ENCODE measurements around the gene EFNA2.

Gene EFNA2

GRCh38 chr19:1266916-1267476, 18.7 kb upstream of the EFNA2 start:
- Histone ChIP-seq H3K9ac (peak overlapping the region; percentile 50 to 100 (median 74)), H3K27me3 (no peaks in the 10 kb centered on the region; a peak in 3 of 22 replicates), H3K36me3 (peaks cover 15 to 21% (median 18%) of the 10 kb centered on the region in 11 experiments), H3K4me1 (peaks cover 79 to 92% (median 89%) of the 10 kb centered on the region in 10 experiments), H4K20me1 (peaks cover 26 to 87% (median 54%) of the 10 kb centered on the region in 11 experiments), H3K4me2 (peak overlapping the region; percentile 93 to 100 (median 98)), H3K4me3 (peak overlapping the region; percentile 51 to 75 (median 62)), H3K27ac (peak overlapping the region in 10 of 11 experiments; percentile 22 to 74 (median 60); a peak in 19 of 22 replicates), H3K9me3 (replicated peaks in 1 of 11) (no peaks in the 10 kb centered on the region)
- TF ChIP-seq Cebpa-rat (IDR thresholded peaks at IDR 0.05): no peak

- H3K27ac ChIP-seq: peak overlapping the region in 5 of 11 experiments; percentile 3 to 58 (median 18); a peak in 2 of 22 replicates
- H3K9ac ChIP-seq: peak overlapping the region in 9 of 11 experiments; percentile 59 to 100 (median 99); a peak in 17 of 22 replicates
- peaks cover 21 to 28% (median 24%) of the 10 kb centered on the region in 11 experiments for H3K36me3 ChIP-seq
- TF ChIP-seq Cebpa-rat (IDR thresholded peaks at IDR 0.05): peak in 2 of 11 experiments; percentile 48 to 53; a peak in 3 of 22 replicates
- H3K4me1 ChIP-seq: peaks cover 79 to 91% (median 89%) of the 10 kb centered on the region in 10 experiments
- peak overlapping the region in 9 of 10 experiments; percentile 51 to 75 (median 63); a peak in 14 of 20 replicates for H3K4me3 ChIP-seq
- H3K4me2 ChIP-seq: peak overlapping the region; percentile 93 to 100 (median 98)
- H3K9me3 ChIP-seq (replicated peaks in 1 of 11): no peaks in the 10 kb centered on the region
- no peaks in the 10 kb centered on the region; a peak in 3 of 22 replicates for H3K27me3 ChIP-seq
- H4K20me1 ChIP-seq: peaks cover 32 to 91% (median 61%) of the 10 kb centered on the region in 11 experiments
Measured at GRCh38 chr19:1267477-1268225, 18.0 kb upstream of the EFNA2 start.

- peak overlapping the region in 8 of 11 experiments; percentile 3 to 100 (median 99); a peak in 9 of 22 replicates for H3K27ac ChIP-seq
- no peak for TF ChIP-seq Cebpa-rat (IDR thresholded peaks at IDR 0.05)
- peak overlapping the region; percentile 93 to 100 (median 98) for H3K4me2 ChIP-seq
- H3K9ac ChIP-seq: peak overlapping the region in 8 of 11 experiments; percentile 74 to 100 (median 99); a peak in 19 of 22 replicates
- peak overlapping the region in 6 of 10 experiments; percentile 22 to 75 (median 54); a peak in 7 of 20 replicates for H3K4me3 ChIP-seq
- peaks cover 79 to 91% (median 88%) of the 10 kb centered on the region in 10 experiments for H3K4me1 ChIP-seq
- H4K20me1 ChIP-seq: peaks cover 40 to 91% (median 69%) of the 10 kb centered on the region in 11 experiments
- H3K36me3 ChIP-seq: peaks cover 29 to 36% (median 32%) of the 10 kb centered on the region in 11 experiments
- no peaks in the 10 kb centered on the region for H3K9me3 ChIP-seq (replicated peaks in 1 of 11)
- no peaks in the 10 kb centered on the region; a peak in 3 of 22 replicates for H3K27me3 ChIP-seq
Measured at GRCh38 chr19:1268226-1269064, 17.2 kb upstream of the EFNA2 start.

GRCh38 chr19:1269065-1269477, 16.6 kb upstream of the EFNA2 start, which contains the start of gene CIRBP:
TSS of gene CIRBP (plus strand) at chr19:1269332. CDS start at chr19:1270934, 1,602 bp downstream.
- Histone ChIP-seq H3K9ac (peak within 1 kb of the TSS; percentile 98 to 100 (median 99)), H3K27ac (peak within 1 kb of the TSS; percentile 98 to 100 (median 99)), H3K36me3 (peaks cover 36 to 42% (median 39%) of the 10 kb centered on the region in 11 experiments), H4K20me1 (peaks cover 46 to 91% (median 70%) of the 10 kb centered on the region in 11 experiments), H3K4me3 (peak within 1 kb of the TSS; percentile 70 to 89 (median 76)), H3K9me3 (replicated peaks in 1 of 11) (no peaks in the 10 kb centered on the region), H3K4me1 (peaks cover 78 to 91% (median 88%) of the 10 kb centered on the region in 10 experiments), H3K4me2 (peak within 1 kb of the TSS; percentile 98 to 100 (median 99)), H3K27me3 (no peaks in the 10 kb centered on the region; a peak in 3 of 22 replicates)
- no peak for TF ChIP-seq Cebpa-rat (IDR thresholded peaks at IDR 0.05)

GRCh38 chr19:1269478-1270212, 16.0 kb upstream of the EFNA2 start:
- H3K4me3 ChIP-seq: peak overlapping the region; percentile 70 to 89 (median 76)
- no peaks in the 10 kb centered on the region; a peak in 3 of 22 replicates for H3K27me3 ChIP-seq
- H3K4me1 ChIP-seq: peaks cover 78 to 91% (median 88%) of the 10 kb centered on the region in 10 experiments
- peak overlapping the region; percentile 98 to 100 (median 99) for H3K9ac ChIP-seq
- peak overlapping the region; percentile 98 to 100 (median 99) for H3K27ac ChIP-seq
- H3K4me2 ChIP-seq: peak overlapping the region; percentile 93 to 100 (median 99)
- peaks cover 52 to 91% (median 70%) of the 10 kb centered on the region in 11 experiments for H4K20me1 ChIP-seq
- peaks cover 41 to 48% (median 44%) of the 10 kb centered on the region in 11 experiments for H3K36me3 ChIP-seq
- no peak for TF ChIP-seq Cebpa-rat (IDR thresholded peaks at IDR 0.05)
- no peaks in the 10 kb centered on the region for H3K9me3 ChIP-seq (replicated peaks in 1 of 11)

- H3K36me3 ChIP-seq: peaks cover 46 to 52% (median 49%) of the 10 kb centered on the region in 11 experiments
- peaks cover 76 to 89% (median 86%) of the 10 kb centered on the region in 10 experiments for H3K4me1 ChIP-seq
- no peaks in the 10 kb centered on the region; a peak in 3 of 22 replicates for H3K27me3 ChIP-seq
- H3K4me2 ChIP-seq: peak overlapping the region; percentile 93 to 100 (median 99)
- no peak for TF ChIP-seq Cebpa-rat (IDR thresholded peaks at IDR 0.05)
- H3K4me3 ChIP-seq: peak overlapping the region; percentile 70 to 89 (median 76)
- H3K27ac ChIP-seq: peak overlapping the region; percentile 98 to 100 (median 99)
- no peaks in the 10 kb centered on the region for H3K9me3 ChIP-seq (replicated peaks in 1 of 11)
- peaks cover 56 to 88% (median 68%) of the 10 kb centered on the region in 11 experiments for H4K20me1 ChIP-seq
- peak overlapping the region; percentile 98 to 100 (median 99) for H3K9ac ChIP-seq
Measured at GRCh38 chr19:1270213-1270853, 15.3 kb upstream of the EFNA2 start.

- Histone ChIP-seq H3K36me3 (peaks cover 46 to 52% (median 49%) of the 10 kb centered on the region in 11 experiments), H3K4me1 (peaks cover 69 to 83% (median 80%) of the 10 kb centered on the region in 10 experiments), H3K4me3 (peak overlapping the region; percentile 70 to 89 (median 76)), H4K20me1 (peaks cover 56 to 85% (median 65%) of the 10 kb centered on the region in 11 experiments), H3K9me3 (replicated peaks in 1 of 11) (no peaks in the 10 kb centered on the region), H3K27me3 (no peaks in the 10 kb centered on the region; a peak in 3 of 22 replicates), H3K4me2 (peak overlapping the region; percentile 93 to 100 (median 99)), H3K27ac (peak overlapping the region in 10 of 11 experiments; percentile 98 to 100 (median 99); a peak in 20 of 22 replicates), H3K9ac (peak overlapping the region; percentile 98 to 100 (median 99))
- TF ChIP-seq Cebpa-rat (IDR thresholded peaks at IDR 0.05): no peak
Measured at GRCh38 chr19:1270854-1271527, 14.7 kb upstream of the EFNA2 start.
